Activated T-helper 2 cell treated with anti-CD3 and anti-CD28 coated beads, Interferon-gamma antibody, Interleukin-2, Interleukin-4, amounts not matched to agents 10 μg/mL and 5 μg/mL and 100 μg/mL, durations not matched to agents 14 hours and 24 hours and 36 hours (primary cell): ENCODE results near the gene HDAC8. TPM values are rescaled to one million over a fixed set of nuclear protein-coding genes. Genes with fewer than 3 reads are reported as not detected.
"Not testable (repeated sequence)": the region's sequence is repeated elsewhere in the genome, so short reads cannot be mapped to it uniquely, and the experiment has no call there.

Experiments used
- DNase-seq: peaks from one replicate; pipeline ENCODE4 v3.0.0; 2021; ENCODE audit warnings: low spot score
- H3K27ac Mint-ChIP-seq: one replicate; pipeline ENCODE4 v1.8.0; 2021; ENCODE audit warnings: mixed read lengths
- H3K27me3 Mint-ChIP-seq: one replicate; pipeline ENCODE4 v1.8.0; 2021; ENCODE audit warnings: low read depth, mixed read lengths
- H3K36me3 Mint-ChIP-seq: one replicate; pipeline ENCODE4 v1.8.0; 2021; ENCODE audit warnings: low read depth, mixed read lengths
- H3K4me1 Mint-ChIP-seq: one replicate; pipeline ENCODE4 v1.8.0; 2021; ENCODE audit warnings: low read depth, mixed read lengths
- H3K4me3 Mint-ChIP-seq: one replicate; pipeline ENCODE4 v1.8.0; 2021; ENCODE audit warnings: low read depth, mild to moderate bottlenecking, moderate library complexity, mixed read lengths
- H3K9me3 Mint-ChIP-seq: one replicate; pipeline ENCODE4 v1.8.0; 2021; ENCODE audit warnings: mixed read lengths
- intact Hi-C: fragments of 100-400 bp; cut with micrococcal nuclease; formaldehyde crosslinking; loops from one replicate; pipeline ENCODE4 v1.15.1; 2023
- total RNA-seq: library from RNA; stranded (reverse); gene quantifications from 2 replicates; pipeline ENCODE4 v1.2.3, GENCODE V29; 2022

Gene HDAC8
- total RNA-seq, 1 donor from 2014 or later, result 34.9 TPM

GRCh38 chrX:72409993-72410392, 162.7 kb downstream of the HDAC8 start:
- H3K9me3 Mint-ChIP-seq, result peaks cover 10% of the 10 kb centered on the region
- intact Hi-C loops, result no loop called here
- peaks cover 5% of the 10 kb centered on the region for H3K4me1 Mint-ChIP-seq
- no peak overlapping the region for H3K27ac Mint-ChIP-seq
- H3K27me3 Mint-ChIP-seq, result no peaks in the 10 kb centered on the region
- no peak for DNase-seq
- H3K4me3 Mint-ChIP-seq, result no peak overlapping the region
- H3K36me3 Mint-ChIP-seq, result peaks cover 26% of the 10 kb centered on the region

DNA sequence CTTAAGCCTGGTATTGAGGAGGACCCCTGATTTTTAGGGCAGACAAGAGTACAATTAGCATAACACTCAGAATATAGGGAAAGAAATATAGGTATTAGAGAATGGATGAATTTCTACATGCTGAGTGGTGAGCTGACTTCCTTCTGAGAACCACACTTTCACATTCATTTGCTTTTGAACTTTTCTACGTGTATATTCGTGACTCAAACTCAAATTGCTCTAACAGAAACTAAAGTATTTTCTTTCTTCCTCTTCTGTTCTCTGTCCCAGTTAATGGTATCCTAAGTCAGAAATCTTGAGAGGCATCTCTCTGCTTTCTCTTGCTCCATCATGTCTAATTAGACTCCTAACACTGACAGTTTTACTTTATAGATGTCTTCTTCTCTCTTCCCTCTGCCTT, 163.8 kb downstream of the HDAC8 start:
- no peak overlapping the region for H3K27ac Mint-ChIP-seq
- H3K4me1 Mint-ChIP-seq, result peaks cover 5% of the 10 kb centered on the region
- intact Hi-C loops, result no loop called here
- peaks cover 10% of the 10 kb centered on the region for H3K9me3 Mint-ChIP-seq
- no peak overlapping the region for H3K4me3 Mint-ChIP-seq
- no peak for DNase-seq
- no peaks in the 10 kb centered on the region for H3K27me3 Mint-ChIP-seq
- peaks cover 24% of the 10 kb centered on the region for H3K36me3 Mint-ChIP-seq

GRCh38 chrX:72405136-72405535, 167.5 kb downstream of the HDAC8 start:
- H3K27me3 Mint-ChIP-seq, H3K4me3 Mint-ChIP-seq, intact Hi-C loops, H3K4me1 Mint-ChIP-seq, H3K27ac Mint-ChIP-seq, DNase-seq, H3K9me3 Mint-ChIP-seq: not testable (repeated sequence)
- peaks cover 21% of the 10 kb centered on the region for H3K36me3 Mint-ChIP-seq

DNA sequence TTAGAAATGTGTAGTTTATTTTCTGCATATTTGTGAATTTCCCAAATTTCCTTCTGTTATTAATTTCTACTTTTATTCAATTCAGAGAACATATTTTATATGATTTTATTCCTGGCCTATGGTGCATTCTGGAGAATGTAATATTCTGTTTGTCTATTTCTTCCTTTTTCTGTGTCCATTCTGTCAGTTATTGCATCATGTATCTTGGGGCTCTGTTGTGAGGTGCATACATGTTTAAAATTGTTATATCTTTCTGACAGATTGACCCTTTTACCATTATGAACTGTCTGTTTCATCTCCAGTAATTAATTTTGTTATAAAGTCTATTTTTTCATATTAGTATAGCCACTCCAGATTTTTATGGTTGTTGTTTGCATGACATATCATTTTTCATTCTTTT, 170.0 kb downstream of the HDAC8 start:
- no peak for DNase-seq
- Mint-ChIP-seq H3K36me3 (peaks cover 16% of the 10 kb centered on the region), H3K4me1 (no peaks in the 10 kb centered on the region), H3K27me3 (no peaks in the 10 kb centered on the region), H3K4me3 (no peak overlapping the region), H3K9me3 (peaks cover 4% of the 10 kb centered on the region), H3K27ac (no peak overlapping the region)
- intact Hi-C loops, result no loop called here

- DNase-seq, result no peak
- H3K9me3 Mint-ChIP-seq, result no peaks in the 10 kb centered on the region
- intact Hi-C loops, result no loop called here
- no peak overlapping the region for H3K27ac Mint-ChIP-seq
- no peak overlapping the region for H3K4me3 Mint-ChIP-seq
- no peaks in the 10 kb centered on the region for H3K27me3 Mint-ChIP-seq
- H3K36me3 Mint-ChIP-seq, result peaks cover 5% of the 10 kb centered on the region
- H3K4me1 Mint-ChIP-seq, result no peaks in the 10 kb centered on the region
These were observed 172.8 kb downstream of the HDAC8 start for GRCh38 chrX:72399816-72400215.

GRCh38 chrX:72396117-72396516, 176.5 kb downstream of the HDAC8 start:
- Mint-ChIP-seq H3K9me3 (no peaks in the 10 kb centered on the region), H3K4me3 (no peak overlapping the region)
- intact Hi-C loops, result no loop called here

DNA sequence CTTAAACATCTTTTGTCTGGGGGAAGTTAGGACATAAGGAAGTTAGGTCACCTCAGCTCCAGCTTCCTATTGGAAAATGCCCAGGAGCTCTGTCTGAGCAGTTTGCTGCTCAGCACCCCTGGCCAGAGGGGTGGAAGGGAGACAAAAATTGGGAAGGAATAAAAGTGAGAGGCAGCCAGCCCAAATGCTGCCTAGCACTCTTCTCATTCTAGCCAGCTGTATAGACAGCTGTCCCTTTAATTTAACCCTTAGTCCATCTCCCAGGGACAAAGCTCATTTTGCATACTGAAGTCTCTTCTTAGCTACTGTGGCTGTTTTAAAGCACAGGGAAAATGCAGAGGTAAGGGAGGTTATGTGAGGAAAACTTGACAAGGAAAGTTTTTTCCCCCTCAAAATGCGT, 177.4 kb downstream of the HDAC8 start:
- H3K4me3 Mint-ChIP-seq, result no peak overlapping the region
- no peak overlapping the region for H3K27ac Mint-ChIP-seq
- H3K36me3 Mint-ChIP-seq, result no peaks in the 10 kb centered on the region
- intact Hi-C loops, result no loop called here
- H3K4me1 Mint-ChIP-seq, result no peaks in the 10 kb centered on the region
- H3K27me3 Mint-ChIP-seq, result no peaks in the 10 kb centered on the region
- no peak for DNase-seq
- H3K9me3 Mint-ChIP-seq, result no peaks in the 10 kb centered on the region

More at GRCh38 chrX:72396117-72396516, 176.5 kb downstream of the HDAC8 start:
- Mint-ChIP-seq H3K27ac (no peak overlapping the region), H3K27me3 (no peaks in the 10 kb centered on the region), H3K36me3 (no peaks in the 10 kb centered on the region), H3K4me1 (no peaks in the 10 kb centered on the region)
- DNase-seq, result no peak

DNA sequence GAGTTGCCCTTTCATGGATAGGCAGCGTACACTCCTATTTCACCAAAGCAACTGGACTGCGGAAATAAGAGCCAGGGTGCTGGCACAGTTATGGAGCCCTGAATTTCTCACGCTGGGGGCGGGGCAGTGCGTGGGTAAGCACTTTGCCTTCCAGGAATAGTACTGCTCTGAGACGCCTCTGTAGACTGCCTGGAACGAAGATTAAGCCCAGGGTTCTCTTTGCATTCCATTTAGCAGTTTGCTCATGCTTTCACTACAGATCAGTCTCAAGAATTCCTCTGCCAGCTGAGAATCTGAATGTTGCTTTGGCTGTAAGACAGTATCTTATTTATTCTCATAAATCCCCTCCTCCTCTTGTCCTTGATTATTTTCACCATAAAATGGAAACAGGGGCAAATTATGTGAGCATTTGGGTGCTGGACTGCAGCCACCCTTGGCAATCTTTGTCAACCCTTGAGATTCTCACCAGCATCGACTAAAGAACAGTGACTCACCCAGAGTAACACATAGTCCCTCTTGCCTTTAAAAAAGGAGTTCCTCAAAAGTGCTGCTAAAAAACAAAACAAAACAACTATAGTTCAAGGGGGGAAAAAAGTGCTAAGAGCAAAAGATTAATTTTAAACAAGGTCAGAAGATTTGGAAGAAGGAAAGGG, 178.0 kb downstream of the HDAC8 start:
- no peaks in the 10 kb centered on the region for H3K36me3 Mint-ChIP-seq
- no peaks in the 10 kb centered on the region for H3K27me3 Mint-ChIP-seq
- H3K4me1 Mint-ChIP-seq, result no peaks in the 10 kb centered on the region
- H3K4me3 Mint-ChIP-seq, result no peak overlapping the region
- no peak overlapping the region for H3K27ac Mint-ChIP-seq
- no peak for DNase-seq
- intact Hi-C loops, result no loop called here
- no peaks in the 10 kb centered on the region for H3K9me3 Mint-ChIP-seq

GRCh38 chrX:72393836-72394517, 178.7 kb downstream of the HDAC8 start:
- Mint-ChIP-seq H3K9me3 (no peaks in the 10 kb centered on the region), H3K4me1 (no peaks in the 10 kb centered on the region), H3K27me3 (no peaks in the 10 kb centered on the region), H3K4me3 (no peak overlapping the region), H3K36me3 (no peaks in the 10 kb centered on the region), H3K27ac (no peak overlapping the region)
- DNase-seq, result no peak
- intact Hi-C loops, result no loop called here

DNA sequence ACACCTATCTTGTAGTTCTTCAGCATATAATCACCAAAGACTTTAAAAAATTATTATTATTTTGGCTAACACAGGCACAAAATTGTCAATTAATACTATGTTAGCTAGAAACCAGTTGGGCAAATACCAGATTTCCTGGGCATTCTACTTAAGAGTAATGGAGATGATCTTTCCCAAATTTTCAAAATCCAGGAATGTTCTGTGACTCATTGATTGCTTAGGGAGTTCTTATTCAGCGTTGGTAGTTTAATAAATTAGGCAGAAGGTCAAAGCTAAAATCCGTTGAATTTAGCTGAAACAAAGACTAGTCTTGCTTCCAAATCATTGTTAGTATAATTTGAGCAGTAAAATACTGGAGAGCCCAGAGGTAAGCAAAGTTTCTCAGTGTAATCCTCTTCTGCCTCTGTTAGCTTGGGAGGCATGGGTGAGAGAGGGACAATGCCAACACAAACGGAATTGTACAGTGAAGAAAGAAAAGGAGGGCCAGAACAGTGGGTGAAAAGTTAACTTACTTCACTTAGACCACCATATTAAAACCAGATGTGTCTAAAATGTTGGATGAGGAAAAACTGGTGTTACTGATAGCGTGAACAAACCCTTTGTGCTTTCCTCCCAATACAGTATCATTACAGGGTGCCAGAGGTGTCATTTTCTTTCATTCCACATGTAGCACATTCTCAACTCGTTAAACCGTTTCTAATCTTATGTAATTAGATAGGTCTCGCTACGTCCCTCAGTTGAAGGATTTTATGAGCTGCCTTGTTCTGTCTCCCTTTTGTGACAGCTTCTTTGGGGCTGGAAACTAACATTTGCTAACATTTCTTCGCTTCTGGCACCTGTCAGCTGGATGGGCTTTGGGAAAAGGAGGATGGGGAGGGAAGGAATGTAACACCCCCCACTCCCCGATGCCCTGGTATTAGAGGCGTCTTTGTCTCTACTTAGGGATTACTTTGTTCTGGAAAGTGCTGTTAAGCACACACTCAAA, 179.5 kb downstream of the HDAC8 start:
- Mint-ChIP-seq H3K9me3 (no peaks in the 10 kb centered on the region), H3K27ac (no peak overlapping the region), H3K4me3 (no peak overlapping the region), H3K36me3 (no peaks in the 10 kb centered on the region), H3K27me3 (no peaks in the 10 kb centered on the region), H3K4me1 (no peaks in the 10 kb centered on the region)
- intact Hi-C loops, result no loop called here
- no peak for DNase-seq

- Mint-ChIP-seq H3K9me3 (no peaks in the 10 kb centered on the region), H3K4me3 (no peak overlapping the region)
- no peak for DNase-seq
These were observed 180.6 kb downstream of the HDAC8 start for GRCh38 chrX:72392042-72392441.

DNA sequence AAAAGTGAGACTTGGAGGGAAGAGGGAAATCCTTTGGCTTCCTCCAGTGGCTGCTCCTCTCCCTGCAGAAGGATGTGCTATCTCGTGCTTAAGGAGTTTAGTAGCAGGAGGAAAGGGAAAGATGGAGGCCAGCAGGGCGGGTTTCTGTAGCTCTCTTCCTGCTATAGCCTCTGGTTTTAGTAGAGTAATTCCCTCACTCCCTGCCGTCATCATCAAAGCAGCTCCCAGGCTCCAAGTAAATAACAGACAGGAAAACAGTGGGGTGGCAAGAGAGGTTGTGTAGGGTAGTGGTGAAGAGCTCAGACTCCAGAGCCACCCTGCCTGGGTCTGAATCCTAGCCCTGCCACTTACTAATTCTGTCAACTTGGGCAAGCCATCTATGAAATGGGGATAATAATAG, 185.4 kb downstream of the HDAC8 start:
- no peak for DNase-seq
- intact Hi-C loops, result no loop called here
- Mint-ChIP-seq H3K4me1 (no peaks in the 10 kb centered on the region), H3K27ac (no peak overlapping the region), H3K27me3 (no peaks in the 10 kb centered on the region), H3K36me3 (no peaks in the 10 kb centered on the region), H3K4me3 (no peak overlapping the region), H3K9me3 (no peaks in the 10 kb centered on the region)

More at GRCh38 chrX:72392042-72392441, 180.6 kb downstream of the HDAC8 start:
- Mint-ChIP-seq H3K36me3 (no peaks in the 10 kb centered on the region), H3K27ac (no peak overlapping the region), H3K27me3 (no peaks in the 10 kb centered on the region), H3K4me1 (no peaks in the 10 kb centered on the region)
- intact Hi-C loops, result no loop called here

DNA sequence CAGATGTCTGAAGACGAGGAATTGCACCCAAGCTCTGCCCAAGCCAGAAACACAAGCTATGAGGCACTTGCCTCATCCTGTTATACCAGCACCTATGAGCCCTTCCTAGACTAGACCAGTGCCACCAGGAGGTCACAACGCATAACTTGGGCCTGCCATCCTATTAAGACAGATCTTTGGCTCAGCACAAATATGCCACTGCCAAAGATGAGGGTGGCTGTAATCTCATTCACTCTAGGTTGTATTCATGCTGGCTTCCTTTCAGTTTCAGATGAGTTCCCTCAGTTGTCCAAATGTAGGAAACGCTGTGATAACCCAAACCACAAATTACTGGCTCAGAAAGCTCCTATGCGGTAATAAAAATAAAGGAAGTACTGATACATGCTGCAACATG, 190.4 kb downstream of the HDAC8 start:
- DNase-seq, result no peak
- H3K36me3 Mint-ChIP-seq, result no peaks in the 10 kb centered on the region
- H3K27me3 Mint-ChIP-seq, result no peaks in the 10 kb centered on the region
- H3K4me1 Mint-ChIP-seq, result no peaks in the 10 kb centered on the region
- H3K27ac Mint-ChIP-seq, result no peak overlapping the region
- intact Hi-C loops, result no loop called here
- no peak overlapping the region for H3K4me3 Mint-ChIP-seq
- no peaks in the 10 kb centered on the region for H3K9me3 Mint-ChIP-seq
